Ovary (tissue), 3 donors: Measurements from ENCODE around the gene SLC35A2.

Experiments used
- CTCF ChIP-seq, 3 donors: fragments of 450-650 bp in 2 of 3; fragments of 200-600 bp in 1 of 3; IDR thresholded peaks; one replicate each; pipeline versions ENCODE4 v1.5.1 to v1.8.0; 2016 to 2022; ENCODE audit warnings: antibody characterized with exemption in 3 of 3, mild to moderate bottlenecking in 1 of 3
- EP300 ChIP-seq: sonication (generic); formaldehyde crosslinking; IDR thresholded peaks from one replicate; pipeline ENCODE4 v1.6.1; 2017; ENCODE audit warnings: antibody characterized with exemption
- donor health status: DM: no; HTN: no; CAD: no.

- TF ChIP-seq CTCF (IDR thresholded peaks at IDR 0.05): peak; percentile 73 to 91 (median 89)
- no peak for TF ChIP-seq EP300
Observed at GRCh38 chrX:48917139-48918001, 5.9 kb upstream of the SLC35A2 start.
